ENCODE data around the gene IQSEC1.

The IQSEC1 gene

DNA sequence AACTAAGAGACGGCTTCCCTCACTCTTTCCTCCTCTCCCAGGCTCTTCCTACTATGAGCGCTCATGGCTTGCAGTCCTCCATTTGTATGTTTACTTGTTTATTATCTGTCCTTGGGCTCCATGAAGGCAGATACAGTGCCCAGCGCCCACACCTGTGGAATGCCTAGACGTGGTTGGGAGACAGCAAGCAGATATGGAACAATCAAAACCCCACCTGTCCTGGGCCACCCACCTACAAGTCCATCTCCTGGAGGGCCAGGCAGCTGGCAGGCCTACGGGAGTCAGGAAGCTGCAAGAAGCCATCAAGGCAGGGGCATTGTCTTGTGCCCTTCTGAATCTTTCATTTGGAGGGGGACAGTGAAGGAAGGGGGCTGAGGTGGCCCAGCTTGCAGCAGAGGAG is 104.7 kb downstream of the IQSEC1 start:
- H3K4me3 ChIP-seq (ENCODE audit: low read length): no peak overlapping the region
- no peak for DNase-seq (ENCODE audit: low read depth)
- TF ChIP-seq, protein P1, sequence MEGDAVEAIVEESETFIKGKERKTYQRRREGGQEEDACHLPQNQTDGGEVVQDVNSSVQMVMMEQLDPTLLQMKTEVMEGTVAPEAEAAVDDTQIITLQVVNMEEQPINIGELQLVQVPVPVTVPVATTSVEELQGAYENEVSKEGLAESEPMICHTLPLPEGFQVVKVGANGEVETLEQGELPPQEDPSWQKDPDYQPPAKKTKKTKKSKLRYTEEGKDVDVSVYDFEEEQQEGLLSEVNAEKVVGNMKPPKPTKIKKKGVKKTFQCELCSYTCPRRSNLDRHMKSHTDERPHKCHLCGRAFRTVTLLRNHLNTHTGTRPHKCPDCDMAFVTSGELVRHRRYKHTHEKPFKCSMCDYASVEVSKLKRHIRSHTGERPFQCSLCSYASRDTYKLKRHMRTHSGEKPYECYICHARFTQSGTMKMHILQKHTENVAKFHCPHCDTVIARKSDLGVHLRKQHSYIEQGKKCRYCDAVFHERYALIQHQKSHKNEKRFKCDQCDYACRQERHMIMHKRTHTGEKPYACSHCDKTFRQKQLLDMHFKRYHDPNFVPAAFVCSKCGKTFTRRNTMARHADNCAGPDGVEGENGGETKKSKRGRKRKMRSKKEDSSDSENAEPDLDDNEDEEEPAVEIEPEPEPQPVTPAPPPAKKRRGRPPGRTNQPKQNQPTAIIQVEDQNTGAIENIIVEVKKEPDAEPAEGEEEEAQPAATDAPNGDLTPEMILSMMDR (conservative IDR thresholded peaks at IDR 0.05; ENCODE audit: low read depth, low read length): no peak

DNA sequence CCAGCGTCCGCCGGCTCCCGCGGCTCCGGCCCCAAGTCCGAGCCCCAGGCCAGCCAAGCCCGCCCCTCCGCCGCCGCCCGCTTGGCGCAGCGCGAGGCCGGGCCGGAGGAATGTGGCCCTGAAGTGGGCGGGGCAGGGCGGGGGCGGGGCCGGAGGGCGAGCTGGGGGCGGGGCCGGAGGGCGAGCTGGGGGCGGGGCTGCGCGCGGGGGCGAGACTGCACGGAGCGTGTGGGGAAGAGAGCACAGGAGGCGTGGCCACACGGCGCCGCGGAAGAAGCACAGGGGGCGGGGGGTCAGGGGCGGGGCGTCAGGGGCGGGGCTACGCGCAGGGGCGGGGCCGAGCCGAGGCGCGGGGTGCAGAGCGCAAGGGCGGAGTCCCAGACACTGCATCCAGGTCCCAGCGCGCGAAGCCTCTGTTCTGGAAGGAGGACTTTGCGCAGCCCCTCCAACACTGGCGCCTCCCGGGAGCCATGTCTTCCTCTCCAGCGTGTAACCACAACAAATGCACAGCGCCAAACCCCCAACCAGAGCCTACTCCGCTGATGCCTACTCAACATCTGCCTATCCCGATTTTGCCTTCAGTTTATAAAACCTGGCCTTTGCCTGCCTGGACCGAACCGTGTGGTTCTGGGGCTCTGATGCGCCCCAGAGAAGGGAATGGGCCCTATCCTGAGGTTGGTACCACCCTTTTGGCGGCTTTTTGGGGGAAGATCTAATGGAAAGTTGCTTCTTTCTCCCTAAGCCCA is 105.5 kb downstream of the IQSEC1 start:
- TF ChIP-seq, protein P1 (conservative IDR thresholded peaks at IDR 0.05; ENCODE audit: low read depth, low read length): no peak
- peak overlapping the region; percentile 60 for H3K4me3 ChIP-seq (ENCODE audit: low read length)
- no peak for DNase-seq (ENCODE audit: low read depth)

DNA sequence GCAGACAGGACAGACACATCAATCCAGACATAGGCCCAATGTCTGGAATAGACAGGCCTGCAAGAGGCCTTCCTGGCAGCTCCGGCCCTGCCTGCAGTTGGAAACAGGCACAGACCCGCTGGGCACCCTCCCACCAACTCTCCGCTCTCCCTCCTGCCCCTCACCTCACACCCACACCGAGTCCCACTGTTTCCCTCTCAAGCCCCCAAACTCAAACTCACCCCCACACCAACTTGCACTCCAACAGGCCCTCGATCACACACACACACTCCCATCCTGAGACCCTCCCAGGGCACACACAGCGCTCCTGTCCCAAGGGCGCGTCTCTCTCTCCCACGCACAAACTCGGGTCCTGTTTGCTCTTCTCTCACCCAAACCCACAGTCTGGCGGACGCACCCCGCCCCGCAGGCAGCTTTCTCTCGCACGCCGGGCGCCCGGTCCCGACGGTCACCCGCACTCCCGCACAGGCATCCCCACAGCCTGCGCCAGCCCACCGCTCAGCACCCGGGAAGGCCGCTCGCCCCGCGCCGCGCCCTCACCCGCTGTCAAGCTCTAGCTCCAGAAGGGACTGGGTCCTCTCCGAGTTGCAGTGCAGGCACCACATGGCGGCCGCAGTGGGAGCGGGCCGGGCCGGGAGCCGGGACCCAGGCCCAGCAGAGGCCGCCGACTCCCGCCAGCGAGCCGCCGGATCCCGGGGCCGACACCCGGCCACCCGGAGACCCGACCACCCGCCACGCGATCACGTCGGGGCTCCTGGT is 106.2 kb downstream of the IQSEC1 start:
- DNase-seq (ENCODE audit: low read depth): no peak
- TF ChIP-seq, protein P1 (conservative IDR thresholded peaks at IDR 0.05; ENCODE audit: low read depth, low read length): no peak
- peak overlapping the region; percentile 60 for H3K4me3 ChIP-seq (ENCODE audit: low read length)

DNA sequence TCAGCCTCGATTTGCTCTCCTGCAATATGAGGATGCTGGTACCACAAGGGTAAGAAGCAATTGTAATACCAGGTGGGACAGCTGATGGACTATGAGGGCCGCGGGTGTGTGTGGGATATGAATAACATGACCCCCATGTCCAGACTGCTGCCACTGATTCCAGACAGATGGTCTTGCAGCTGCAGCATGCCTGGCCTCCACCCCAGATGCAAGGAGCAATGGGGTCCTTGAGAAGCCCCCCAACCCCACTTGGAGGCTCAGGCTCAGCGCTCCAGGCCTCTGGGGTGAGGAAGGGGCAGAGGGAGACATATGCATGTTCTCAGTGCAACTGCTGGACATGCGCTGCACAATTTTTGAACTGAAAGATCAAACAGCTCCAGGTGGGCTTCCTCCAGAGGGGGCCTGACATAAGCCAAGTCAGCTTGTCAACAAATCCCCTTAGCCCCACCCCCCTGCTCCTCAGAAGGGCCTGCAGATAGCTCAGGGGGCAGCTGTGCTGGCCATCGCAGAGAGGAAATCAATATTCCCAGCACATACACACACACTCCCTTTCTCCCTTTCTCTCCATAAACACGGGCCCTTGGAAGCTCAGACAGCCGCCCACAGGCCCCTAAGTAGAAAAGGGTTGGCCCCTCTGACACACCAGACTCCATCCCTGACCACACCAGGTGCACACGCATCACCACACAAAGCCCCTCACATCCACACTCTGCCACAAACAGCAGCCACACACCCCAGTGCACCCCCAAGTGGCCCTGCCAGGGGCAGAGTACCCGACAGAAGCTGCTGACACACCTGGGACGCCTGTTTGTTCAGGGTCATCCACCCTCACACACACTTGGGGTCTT is 107.0 kb downstream of the IQSEC1 start:
- peak overlapping the region; percentile 60 for H3K4me3 ChIP-seq (ENCODE audit: low read length)
- TF ChIP-seq, protein P1 (conservative IDR thresholded peaks at IDR 0.05; ENCODE audit: low read depth, low read length): no peak
- DNase-seq (ENCODE audit: low read depth): no peak

DNA sequence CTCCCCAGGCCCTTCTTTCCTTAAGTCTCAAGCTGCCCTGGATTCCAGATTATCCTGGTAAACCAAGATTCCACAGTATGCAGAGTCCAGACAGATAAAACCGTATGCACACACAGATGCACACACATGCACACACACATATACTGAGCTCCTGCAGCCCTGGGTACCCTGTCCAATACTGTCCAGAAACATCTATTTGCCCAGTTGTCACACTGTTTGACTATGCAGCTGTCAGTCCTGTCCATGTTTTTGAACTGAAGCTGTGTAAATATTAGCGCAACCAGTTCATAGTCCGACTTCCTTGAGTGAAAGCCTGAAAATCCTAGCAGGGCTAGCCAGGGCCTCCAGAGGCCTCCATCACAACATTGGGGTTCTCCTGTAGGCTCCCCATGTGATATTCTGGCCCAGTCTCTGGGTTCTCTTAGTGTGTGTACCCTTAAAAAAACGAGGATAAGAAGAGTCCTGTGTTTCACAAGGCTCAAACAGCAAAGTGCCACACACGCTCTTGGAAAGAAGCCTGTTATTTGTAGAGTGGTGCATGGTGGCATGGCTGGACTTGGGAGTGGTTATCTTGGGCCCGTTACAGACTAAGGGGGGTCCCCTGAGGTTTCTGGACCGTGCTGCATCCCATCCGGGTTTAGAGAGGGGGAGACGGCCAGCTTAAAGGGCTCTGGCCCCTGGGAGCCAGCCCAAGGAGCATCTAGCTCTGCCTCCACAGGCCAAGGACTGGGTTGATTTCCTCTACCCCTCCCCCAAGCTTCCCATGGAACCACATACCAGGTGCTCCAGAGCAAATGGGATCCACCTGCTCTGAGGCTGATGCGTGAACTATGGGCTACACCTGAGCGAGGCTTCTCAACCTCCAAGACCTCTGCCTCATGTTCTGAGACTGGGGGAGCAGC is 108.3 kb downstream of the IQSEC1 start:
- DNase-seq (ENCODE audit: low read depth): no peak
- no peak overlapping the region for H3K4me3 ChIP-seq (ENCODE audit: low read length)
- TF ChIP-seq, protein P1 (conservative IDR thresholded peaks at IDR 0.05; ENCODE audit: low read depth, low read length): no peak
